T-helper 2 cell treated with Interferon-gamma antibody and Interleukin-4, amounts not matched to agents 5 μg/mL and 100 μg/mL, for 36 hours (primary cell): Measurements from ENCODE around the gene PHEX.

ENCODE experiments used
- DNase-seq: peaks from one replicate; pipeline ENCODE4 v3.0.0; 2021; ENCODE audit warnings: low spot score
- H3K27ac Mint-ChIP-seq: one replicate; pipeline ENCODE4 v1.8.0; 2021; ENCODE audit warnings: mild to moderate bottlenecking, mixed read lengths
- H3K27me3 Mint-ChIP-seq: one replicate; pipeline ENCODE4 v1.8.0; 2021; ENCODE audit warnings: low read depth, mixed read lengths
- H3K36me3 Mint-ChIP-seq: one replicate; pipeline ENCODE4 v1.8.0; 2021; ENCODE audit warnings: low read depth, mixed read lengths
- H3K4me1 Mint-ChIP-seq: one replicate; pipeline ENCODE4 v1.8.0; 2021; ENCODE audit warnings: low read depth, mixed read lengths
- H3K4me3 Mint-ChIP-seq: one replicate; pipeline ENCODE4 v1.8.0; 2022; ENCODE audit warnings: mild to moderate bottlenecking, moderate library complexity, mixed read lengths
- H3K9me3 Mint-ChIP-seq: one replicate; pipeline ENCODE4 v1.8.0; 2021; ENCODE audit warnings: mixed read lengths

The PHEX gene

DNA sequence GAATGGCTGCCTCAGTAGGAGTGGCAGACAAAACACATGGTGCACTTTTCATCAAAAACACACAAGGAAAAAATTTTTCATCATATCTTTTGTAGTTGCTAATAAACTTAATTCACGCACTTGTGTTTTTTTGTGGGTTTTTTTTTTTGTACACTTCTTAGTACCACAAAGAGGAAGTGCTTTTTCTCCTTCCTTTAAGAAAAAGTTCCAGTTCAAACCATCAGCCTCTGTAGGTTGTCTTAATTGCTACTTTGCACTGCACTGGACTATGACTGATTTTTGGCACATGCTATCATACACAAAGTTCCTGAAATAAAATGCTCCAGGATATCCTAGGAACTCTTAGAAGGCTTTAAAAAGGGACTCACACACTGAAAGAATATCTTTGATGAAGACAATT, at the start of gene PHEX:
Gene PHEX (plus strand): TSS at position 242 of the 400 bp plus-strand sequence. CDS start 681 bp downstream, outside the sequence.
- Mint-ChIP-seq H3K4me1 (no peaks in the 10 kb centered on the region), H3K9me3 (no peaks in the 10 kb centered on the region), H3K36me3 (no peaks in the 10 kb centered on the region), H3K27ac (no peak within 1 kb of the TSS), H3K4me3 (no peak within 1 kb of the TSS), H3K27me3 (no peaks in the 10 kb centered on the region)
- no peak for DNase-seq

GRCh38 chrX:21985332-21985777, 46.8 kb upstream of the PHEX start:
- H3K36me3 Mint-ChIP-seq = peaks cover 11% of the 10 kb centered on the region
- H3K4me3 Mint-ChIP-seq = no peak overlapping the region
- no peaks in the 10 kb centered on the region for H3K4me1 Mint-ChIP-seq
- no peaks in the 10 kb centered on the region for H3K9me3 Mint-ChIP-seq
- H3K27ac Mint-ChIP-seq = no peak overlapping the region
- H3K27me3 Mint-ChIP-seq = no peaks in the 10 kb centered on the region
- DNase-seq = peak; percentile 34

- no peak overlapping the region for H3K27ac Mint-ChIP-seq
- no peak overlapping the region for H3K4me3 Mint-ChIP-seq
- peaks cover 12% of the 10 kb centered on the region for H3K36me3 Mint-ChIP-seq
- H3K4me1 Mint-ChIP-seq = no peaks in the 10 kb centered on the region
- no peaks in the 10 kb centered on the region for H3K9me3 Mint-ChIP-seq
- no peak for DNase-seq
- H3K27me3 Mint-ChIP-seq = no peaks in the 10 kb centered on the region
Measured at GRCh38 chrX:21986596-21986995, 45.5 kb upstream of the PHEX start.

GRCh38 chrX:21989384-21989783, 42.7 kb upstream of the PHEX start:
- Mint-ChIP-seq H3K9me3 (no peaks in the 10 kb centered on the region), H3K36me3 (peaks cover 20% of the 10 kb centered on the region), H3K27ac (peak overlapping the region; percentile 11), H3K27me3 (no peaks in the 10 kb centered on the region), H3K4me1 (no peaks in the 10 kb centered on the region), H3K4me3 (no peak overlapping the region)
- DNase-seq = peak; percentile 34

DNA sequence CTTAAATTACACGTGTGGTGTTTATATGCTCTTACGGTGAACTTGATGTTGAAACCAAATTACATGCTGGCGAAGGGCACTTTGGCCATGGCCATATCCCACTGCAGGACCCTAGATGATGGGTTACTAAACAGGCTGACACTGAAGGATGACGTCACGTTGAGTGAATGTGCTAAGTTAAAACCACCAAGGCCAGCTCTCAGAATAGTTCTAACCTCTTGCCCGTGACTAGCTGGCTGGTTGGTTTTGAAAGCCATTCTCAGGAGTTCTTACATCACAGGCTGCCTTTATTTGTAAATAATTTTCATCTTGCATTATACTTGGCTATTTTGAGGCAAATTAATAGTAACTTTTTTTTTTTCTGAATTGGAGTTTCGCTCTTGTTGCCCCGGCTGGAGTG, 41.3 kb upstream of the PHEX start:
- H3K4me3 Mint-ChIP-seq = no peak overlapping the region
- no peak for DNase-seq
- peaks cover 23% of the 10 kb centered on the region for H3K36me3 Mint-ChIP-seq
- no peaks in the 10 kb centered on the region for H3K27me3 Mint-ChIP-seq
- H3K27ac Mint-ChIP-seq = no peak overlapping the region
- no peaks in the 10 kb centered on the region for H3K9me3 Mint-ChIP-seq
- H3K4me1 Mint-ChIP-seq = no peaks in the 10 kb centered on the region

DNA sequence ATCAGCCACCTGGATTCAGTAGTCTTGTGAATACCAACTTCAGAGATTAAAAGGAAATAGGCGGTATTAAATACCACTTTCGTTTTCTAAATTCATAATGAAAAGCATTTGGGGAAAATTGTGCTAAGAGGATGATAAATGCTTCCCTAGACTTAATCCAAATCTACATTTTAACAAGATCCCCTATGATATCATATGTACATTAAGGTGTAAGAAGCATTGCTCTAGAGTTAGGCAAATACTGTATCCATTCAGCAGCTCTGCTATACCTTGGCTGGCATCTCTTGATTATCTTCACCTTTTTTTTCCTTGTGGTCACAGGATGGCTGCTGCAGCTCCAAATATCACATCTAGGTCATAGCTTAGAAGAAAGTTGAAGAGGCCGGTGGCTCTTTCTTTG, 40.6 kb upstream of the PHEX start:
- H3K4me1 Mint-ChIP-seq = peaks cover 4% of the 10 kb centered on the region
- H3K27me3 Mint-ChIP-seq = no peaks in the 10 kb centered on the region
- no peak overlapping the region for H3K4me3 Mint-ChIP-seq
- no peak overlapping the region for H3K27ac Mint-ChIP-seq
- DNase-seq = no peak
- no peaks in the 10 kb centered on the region for H3K9me3 Mint-ChIP-seq
- H3K36me3 Mint-ChIP-seq = peaks cover 26% of the 10 kb centered on the region

- Mint-ChIP-seq H3K36me3 (peaks cover 28% of the 10 kb centered on the region), H3K27ac (no peak overlapping the region), H3K27me3 (no peaks in the 10 kb centered on the region), H3K4me3 (no peak overlapping the region), H3K4me1 (peaks cover 9% of the 10 kb centered on the region), H3K9me3 (no peaks in the 10 kb centered on the region)
- DNase-seq = no peak
Measured at GRCh38 chrX:21993265-21993664, 38.9 kb upstream of the PHEX start.

DNA sequence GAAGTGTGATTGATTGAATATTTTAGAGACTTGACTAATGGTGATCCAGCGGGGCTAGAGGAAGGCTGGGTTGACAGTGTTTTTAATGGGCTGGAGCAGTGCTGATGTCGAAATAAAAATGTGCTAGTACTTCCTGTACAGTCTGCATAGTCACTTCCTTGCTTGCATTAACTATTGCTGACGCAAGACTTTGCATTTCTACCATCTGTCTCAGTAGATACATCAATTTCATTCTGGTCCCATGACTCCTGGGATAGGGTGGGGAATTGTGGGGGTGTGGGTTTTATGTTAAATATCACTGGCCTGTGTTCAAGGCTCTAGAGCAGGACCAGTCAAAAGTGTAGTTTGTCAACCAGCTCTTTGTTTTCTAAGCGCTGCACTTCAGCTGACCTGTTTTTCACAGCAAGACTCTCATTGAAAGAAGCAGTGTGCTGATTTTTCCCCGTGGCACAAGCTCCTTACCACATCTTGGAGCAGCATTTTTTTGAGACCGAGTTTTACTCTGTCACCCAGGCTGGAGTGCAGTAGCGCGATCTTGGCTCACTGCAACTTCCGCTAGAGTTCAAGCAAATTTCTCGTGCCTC, 35.2 kb upstream of the PHEX start:
- H3K27ac Mint-ChIP-seq = peak overlapping the region; percentile 55
- H3K36me3 Mint-ChIP-seq = peaks cover 24% of the 10 kb centered on the region
- H3K4me3 Mint-ChIP-seq = no peak overlapping the region
- peaks cover 9% of the 10 kb centered on the region for H3K4me1 Mint-ChIP-seq
- H3K27me3 Mint-ChIP-seq = no peaks in the 10 kb centered on the region
- no peak for DNase-seq
- no peaks in the 10 kb centered on the region for H3K9me3 Mint-ChIP-seq

GRCh38 chrX:21998037-21998436, 34.1 kb upstream of the PHEX start:
- no peak for DNase-seq
- H3K27me3 Mint-ChIP-seq = no peaks in the 10 kb centered on the region
- H3K9me3 Mint-ChIP-seq = no peaks in the 10 kb centered on the region
- H3K4me3 Mint-ChIP-seq = no peak overlapping the region
- peaks cover 24% of the 10 kb centered on the region for H3K36me3 Mint-ChIP-seq
- H3K4me1 Mint-ChIP-seq = peaks cover 9% of the 10 kb centered on the region
- H3K27ac Mint-ChIP-seq = no peak overlapping the region

GRCh38 chrX:22004866-22005265, 27.3 kb upstream of the PHEX start:
- no peak for DNase-seq
- H3K36me3 Mint-ChIP-seq = peaks cover 14% of the 10 kb centered on the region

DNA sequence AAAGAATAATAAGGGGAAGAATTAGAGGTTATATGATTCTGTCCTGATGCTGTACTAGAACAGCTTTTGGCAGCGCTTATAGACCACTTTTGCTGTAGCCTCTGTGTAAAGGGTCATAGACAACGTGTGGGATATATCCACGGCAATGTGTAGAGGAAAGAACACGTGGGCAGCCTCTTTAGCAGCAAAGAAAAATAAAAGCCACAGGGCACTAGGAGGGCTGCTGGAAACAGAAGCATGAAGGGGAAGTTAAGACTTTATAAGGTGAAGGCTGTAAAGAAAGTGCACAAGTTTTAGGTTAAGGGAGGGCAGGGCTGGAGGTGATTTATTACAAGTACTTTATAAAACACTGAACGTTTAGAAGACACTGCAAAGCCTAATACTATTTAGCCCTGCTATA, 20.1 kb upstream of the PHEX start:
- H3K27ac Mint-ChIP-seq = no peak overlapping the region
- no peak overlapping the region for H3K4me3 Mint-ChIP-seq
- H3K27me3 Mint-ChIP-seq = no peaks in the 10 kb centered on the region
- H3K4me1 Mint-ChIP-seq = no peaks in the 10 kb centered on the region
- no peaks in the 10 kb centered on the region for H3K9me3 Mint-ChIP-seq
- H3K36me3 Mint-ChIP-seq = no peaks in the 10 kb centered on the region
- no peak for DNase-seq

More at GRCh38 chrX:22004866-22005265, 27.3 kb upstream of the PHEX start:
- no peaks in the 10 kb centered on the region for H3K9me3 Mint-ChIP-seq
- H3K27ac Mint-ChIP-seq = no peak overlapping the region
- no peaks in the 10 kb centered on the region for H3K4me1 Mint-ChIP-seq
- H3K27me3 Mint-ChIP-seq = no peaks in the 10 kb centered on the region
- no peak overlapping the region for H3K4me3 Mint-ChIP-seq

DNA sequence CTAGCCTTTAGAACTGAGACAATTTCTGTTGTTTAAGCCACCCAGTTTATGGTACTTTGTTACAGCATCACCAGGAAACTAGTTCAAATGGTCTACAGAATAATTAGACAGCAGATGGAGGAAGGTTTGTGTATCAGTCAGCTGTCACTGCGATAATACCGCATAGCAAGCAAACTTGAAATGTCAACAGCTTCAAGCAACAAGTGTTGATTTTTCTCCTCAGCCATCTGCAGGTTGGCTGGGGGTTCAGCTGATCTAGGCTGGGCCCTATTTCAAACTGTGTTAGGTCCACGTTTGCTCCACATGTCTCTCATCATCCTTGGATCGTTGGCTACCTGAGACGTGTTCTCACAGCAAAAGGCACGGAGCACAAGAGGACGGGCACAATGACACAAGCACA, 19.2 kb upstream of the PHEX start:
- Mint-ChIP-seq H3K9me3 (no peaks in the 10 kb centered on the region), H3K4me1 (no peaks in the 10 kb centered on the region), H3K27ac (no peak overlapping the region), H3K27me3 (no peaks in the 10 kb centered on the region), H3K4me3 (no peak overlapping the region), H3K36me3 (no peaks in the 10 kb centered on the region)
- no peak for DNase-seq

GRCh38 chrX:22015139-22015750, 16.9 kb upstream of the PHEX start:
- DNase-seq = no peak
- Mint-ChIP-seq H3K27me3 (no peaks in the 10 kb centered on the region), H3K4me1 (no peaks in the 10 kb centered on the region), H3K4me3 (no peak overlapping the region), H3K27ac (no peak overlapping the region), H3K36me3 (no peaks in the 10 kb centered on the region), H3K9me3 (no peaks in the 10 kb centered on the region)

GRCh38 chrX:22021751-22022324, 10.3 kb upstream of the PHEX start:
- H3K27me3 Mint-ChIP-seq = no peaks in the 10 kb centered on the region
- H3K4me1 Mint-ChIP-seq = no peaks in the 10 kb centered on the region
- DNase-seq = no peak
- no peaks in the 10 kb centered on the region for H3K9me3 Mint-ChIP-seq
- no peak overlapping the region for H3K27ac Mint-ChIP-seq
- no peaks in the 10 kb centered on the region for H3K36me3 Mint-ChIP-seq
- H3K4me3 Mint-ChIP-seq = no peak overlapping the region
